ENCODE data around the gene PRCD. TPM values are rescaled to one million over a fixed set of nuclear protein-coding genes. Genes with fewer than 3 reads are reported as not detected.

The PRCD gene
- total and polyA plus RNA-seq, 4 donors = 1.2 to 8.6 TPM; not detected in 2

DNA sequence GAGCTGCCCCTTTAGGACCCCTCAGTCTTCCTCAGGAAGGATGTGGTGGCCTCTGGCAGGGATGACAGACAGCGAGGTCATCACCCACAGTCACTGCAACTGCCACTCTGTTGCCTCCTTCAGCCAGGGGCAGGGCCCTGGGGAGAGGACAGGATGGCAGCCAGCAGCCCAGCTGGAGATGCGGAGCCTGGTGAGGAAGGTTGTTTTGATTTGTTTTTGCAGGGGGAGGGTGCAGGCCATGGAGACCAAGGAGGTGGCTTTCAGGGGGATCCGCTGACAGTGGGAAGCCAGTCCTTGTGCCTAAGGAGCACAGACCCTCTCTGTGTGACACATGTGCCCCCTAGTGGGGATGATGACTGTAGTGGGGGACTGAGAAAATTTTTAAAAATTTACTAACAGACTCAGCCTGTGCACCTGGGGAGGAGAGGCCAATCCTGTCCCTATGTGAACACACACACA lies 7.4 kb downstream of the PRCD start:
- no peak for DNase-seq
- intact Hi-C loops (cut with DNase I) = loop anchor here in 1 of 2 donors (1.0 kb wide), 1 partner anchor 24 kb away; no protein-coding TSS in a partner anchor
- H3K27ac ChIP-seq (ENCODE audit: low read depth in 1 of 2, low read length in 2 of 2) = no peak overlapping the region
- H3K9me3 ChIP-seq (ENCODE audit: control insufficient read depth, low read length) = no peaks in the 10 kb centered on the region
- H3K27me3 ChIP-seq (ENCODE audit: control insufficient read depth in 1 of 2, insufficient read depth in 2 of 2, low read length in 1 of 2) = no peaks in the 10 kb centered on the region
- H3K4me3 ChIP-seq (ENCODE audit: low read length in 2 of 2) = no peak overlapping the region
- ATAC-seq (ENCODE audit: low FRiP score) = peak; percentile 69
- H3K4me1 ChIP-seq (ENCODE audit: control insufficient read depth in 1 of 2, insufficient read depth in 2 of 2, low read length in 2 of 2) = no peaks in the 10 kb centered on the region
- H3K36me3 ChIP-seq (ENCODE audit: control insufficient read depth in 1 of 2, insufficient read depth in 2 of 2, low read length in 1 of 2) = no peaks in the 10 kb centered on the region
- 38 to 40% methylated on average over 3 of the region's 3 CpGs for WGBS, 2 donors

DNA sequence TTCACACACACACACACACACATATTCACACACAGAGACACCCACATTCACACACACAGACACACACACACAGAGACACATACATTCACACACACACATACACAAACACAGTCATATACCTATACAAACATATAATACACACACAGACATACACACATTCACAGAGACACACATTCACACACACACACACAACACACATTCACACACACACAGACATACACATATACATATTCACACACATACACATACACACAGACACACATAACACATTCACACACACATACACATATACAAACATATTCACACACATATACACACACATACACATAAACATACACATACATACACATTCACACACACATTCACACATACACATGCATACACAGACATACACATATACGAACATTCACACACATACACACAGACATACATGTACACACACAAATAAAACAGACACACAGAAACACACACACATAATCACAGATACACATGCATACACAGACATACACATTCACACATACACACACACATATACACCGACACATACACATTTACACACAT lies 7.9 kb downstream of the PRCD start:
- 78 to 83% methylated on average over 2 of the region's 2 CpGs for WGBS, 2 donors
- no peak for DNase-seq
- Histone ChIP-seq H3K4me3 (ENCODE audit: low read length in 2 of 2) (no peak overlapping the region), H3K4me1 (ENCODE audit: control insufficient read depth in 1 of 2, insufficient read depth in 2 of 2, low read length in 2 of 2) (no peaks in the 10 kb centered on the region), H3K27me3 (ENCODE audit: control insufficient read depth in 1 of 2, insufficient read depth in 2 of 2, low read length in 1 of 2) (no peaks in the 10 kb centered on the region), H3K27ac (ENCODE audit: low read depth in 1 of 2, low read length in 2 of 2) (no peak overlapping the region), H3K9me3 (ENCODE audit: control insufficient read depth, low read length) (no peaks in the 10 kb centered on the region), H3K36me3 (ENCODE audit: control insufficient read depth in 1 of 2, insufficient read depth in 2 of 2, low read length in 1 of 2) (no peaks in the 10 kb centered on the region)
- ATAC-seq (ENCODE audit: low FRiP score) = no peak
- intact Hi-C loops (cut with DNase I) = loop anchor here in 1 of 2 donors (1.0 kb wide), 1 partner anchor 24 kb away; no protein-coding TSS in a partner anchor

DNA sequence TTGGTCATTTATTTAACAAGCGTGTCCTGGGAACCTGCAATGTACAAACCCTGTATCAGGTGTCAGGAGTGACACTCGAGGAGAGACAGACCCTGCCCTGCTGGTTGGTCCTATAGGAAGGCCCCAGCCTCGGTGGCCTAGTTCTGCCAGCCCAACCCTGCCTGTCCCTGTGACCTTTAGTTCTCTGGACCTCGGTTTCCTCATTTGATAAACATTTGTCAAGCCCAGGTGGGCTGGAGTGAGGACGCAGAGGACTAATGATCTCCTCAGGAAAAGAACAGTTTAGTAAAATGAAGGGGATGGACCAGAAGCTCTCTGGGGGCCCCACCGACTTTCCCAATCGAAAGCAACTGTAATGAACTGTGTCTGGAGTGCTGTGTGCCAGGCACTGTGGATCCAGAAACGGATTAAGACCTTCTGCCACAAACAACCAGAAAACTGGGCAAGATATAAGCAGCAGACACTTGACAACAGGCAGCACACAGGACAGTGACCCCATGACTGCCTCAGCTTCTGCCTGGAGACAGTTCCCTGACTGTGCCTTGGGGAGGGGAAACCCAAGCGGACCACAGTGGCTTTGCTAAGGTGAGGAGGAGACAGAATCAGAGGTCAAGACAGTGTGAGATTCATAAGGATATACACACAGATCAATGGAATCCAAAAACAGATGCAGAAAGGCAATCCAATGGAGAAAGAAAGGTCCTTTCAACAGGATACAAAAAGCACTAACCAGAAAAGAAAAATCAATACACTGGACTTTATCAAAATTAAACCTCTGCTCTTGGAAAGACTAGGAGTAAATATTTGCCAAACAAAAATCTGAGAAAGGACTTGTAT lies 8.8 kb downstream of the PRCD start:
- Histone ChIP-seq H3K27ac (ENCODE audit: low read depth in 1 of 2, low read length in 2 of 2) (no peak overlapping the region), H3K4me1 (ENCODE audit: control insufficient read depth in 1 of 2, insufficient read depth in 2 of 2, low read length in 2 of 2) (no peaks in the 10 kb centered on the region), H3K4me3 (ENCODE audit: low read length in 2 of 2) (no peak overlapping the region), H3K9me3 (ENCODE audit: control insufficient read depth, low read length) (no peaks in the 10 kb centered on the region), H3K36me3 (ENCODE audit: control insufficient read depth in 1 of 2, insufficient read depth in 2 of 2, low read length in 1 of 2) (no peaks in the 10 kb centered on the region), H3K27me3 (ENCODE audit: control insufficient read depth in 1 of 2, insufficient read depth in 2 of 2, low read length in 1 of 2) (no peaks in the 10 kb centered on the region)
- no peak for ATAC-seq (ENCODE audit: low FRiP score)
- intact Hi-C loops (cut with DNase I) = no loop called here
- WGBS, 2 donors = 71 to 72% methylated on average over 9 of the region's 9 CpGs
- no peak for DNase-seq

DNA sequence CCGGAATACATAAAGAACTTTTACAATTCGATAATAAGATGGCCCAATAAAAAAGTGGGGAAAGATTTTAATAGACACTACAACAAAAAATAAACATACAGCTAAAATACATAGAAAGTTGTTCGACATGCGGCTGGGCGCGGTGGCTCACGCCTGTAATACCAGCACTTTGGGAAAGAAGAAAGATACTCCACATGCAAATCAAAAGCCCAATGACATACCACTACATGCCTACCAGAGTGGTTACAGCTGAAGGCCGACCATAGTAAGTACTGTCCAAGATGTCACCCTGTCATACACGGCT lies 9.3 kb downstream of the PRCD start:
- H3K9me3 ChIP-seq (ENCODE audit: control insufficient read depth, low read length) = no peaks in the 10 kb centered on the region

DNA sequence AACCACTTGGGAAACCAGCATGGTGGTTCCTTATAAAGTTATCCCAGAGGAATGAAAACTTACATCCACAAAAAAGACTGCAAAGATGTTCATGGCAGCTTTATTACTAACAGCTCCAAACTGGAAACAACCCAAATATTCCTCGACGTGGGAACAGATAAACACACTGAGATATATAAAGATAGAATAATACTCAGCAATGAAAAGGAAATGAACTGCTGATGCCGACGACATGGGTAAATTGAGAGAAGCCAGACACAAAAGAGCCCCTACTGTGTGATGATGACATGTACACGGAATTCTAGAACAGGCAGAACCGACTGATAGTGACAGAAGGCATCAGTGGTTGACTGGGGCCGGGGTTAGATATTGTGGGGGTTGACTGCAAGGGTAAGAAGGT lies 9.7 kb downstream of the PRCD start:
- no peak for ATAC-seq (ENCODE audit: low FRiP score)
- no peaks in the 10 kb centered on the region for H3K9me3 ChIP-seq (ENCODE audit: control insufficient read depth, low read length)
- intact Hi-C loops (cut with DNase I) = no loop called here
- DNase-seq = no peak
- no peaks in the 10 kb centered on the region for H3K4me1 ChIP-seq (ENCODE audit: control insufficient read depth in 1 of 2, insufficient read depth in 2 of 2, low read length in 2 of 2)
- no peaks in the 10 kb centered on the region for H3K27me3 ChIP-seq (ENCODE audit: control insufficient read depth in 1 of 2, insufficient read depth in 2 of 2, low read length in 1 of 2)
- 53 to 59% methylated on average over 7 of the region's 7 CpGs for WGBS, 2 donors
- H3K36me3 ChIP-seq (ENCODE audit: control insufficient read depth in 1 of 2, insufficient read depth in 2 of 2, low read length in 1 of 2) = no peaks in the 10 kb centered on the region
- no peak overlapping the region for H3K27ac ChIP-seq (ENCODE audit: low read depth in 1 of 2, low read length in 2 of 2)
- H3K4me3 ChIP-seq (ENCODE audit: low read length in 2 of 2) = no peak overlapping the region

More for the DNA sequence above, 9.3 kb downstream of the PRCD start:
- intact Hi-C loops (cut with DNase I) = no loop called here
- DNase-seq = no peak
- no peak overlapping the region for H3K4me3 ChIP-seq (ENCODE audit: low read length in 2 of 2)
- no peaks in the 10 kb centered on the region for H3K36me3 ChIP-seq (ENCODE audit: control insufficient read depth in 1 of 2, insufficient read depth in 2 of 2, low read length in 1 of 2)
- H3K4me1 ChIP-seq (ENCODE audit: control insufficient read depth in 1 of 2, insufficient read depth in 2 of 2, low read length in 2 of 2) = no peaks in the 10 kb centered on the region
- no peak overlapping the region for H3K27ac ChIP-seq (ENCODE audit: low read depth in 1 of 2, low read length in 2 of 2)
- H3K27me3 ChIP-seq (ENCODE audit: control insufficient read depth in 1 of 2, insufficient read depth in 2 of 2, low read length in 1 of 2) = no peaks in the 10 kb centered on the region
- 84 to 89% methylated on average over 9 of the region's 9 CpGs for WGBS, 2 donors
- ATAC-seq (ENCODE audit: low FRiP score) = no peak

DNA sequence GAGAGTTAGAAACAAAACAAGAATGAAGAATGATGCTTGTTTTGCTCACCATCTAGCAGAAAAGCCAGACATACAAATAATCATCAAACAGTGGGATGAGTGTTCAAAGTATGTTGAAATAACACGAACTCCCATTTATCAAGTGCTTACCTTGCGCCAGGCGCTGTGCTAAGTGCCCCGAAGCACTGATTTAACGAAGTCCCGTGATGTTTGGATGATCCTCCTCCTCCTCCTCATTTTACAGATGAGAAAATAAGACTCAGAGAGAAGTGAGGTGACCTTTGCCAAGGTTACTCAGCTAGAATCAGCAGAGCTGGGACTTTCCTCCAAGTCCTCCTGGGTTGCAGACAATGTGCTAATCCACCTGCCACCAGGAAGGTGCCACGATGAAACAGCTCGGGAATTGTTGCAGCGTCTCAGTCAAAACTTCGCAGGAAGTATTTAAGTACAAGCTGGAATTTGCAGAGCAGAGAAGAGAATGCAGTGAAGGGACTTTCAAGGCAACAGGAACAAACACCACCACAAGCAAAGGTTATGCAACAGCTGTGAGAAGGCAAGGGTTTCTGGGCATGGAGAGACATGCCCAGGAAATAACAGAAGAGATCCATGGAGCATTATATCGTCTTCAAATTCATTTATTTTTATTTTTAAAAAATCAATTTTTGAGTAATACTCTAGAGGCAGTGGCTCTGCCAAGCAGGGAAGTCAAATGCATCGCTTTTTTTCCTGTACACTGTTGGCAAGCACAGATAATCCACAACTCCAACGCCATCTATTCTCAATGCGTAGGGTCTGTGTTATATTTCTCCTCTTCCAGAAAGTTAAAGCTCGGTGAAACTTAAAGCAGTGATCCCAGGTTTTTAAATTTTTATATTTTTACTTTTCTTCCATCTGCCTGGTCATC lies 11.1 kb downstream of the PRCD start:
- DNase-seq = no peak
- no peak for ATAC-seq (ENCODE audit: low FRiP score)
- Histone ChIP-seq H3K27ac (ENCODE audit: low read depth in 1 of 2, low read length in 2 of 2) (no peak overlapping the region), H3K9me3 (ENCODE audit: control insufficient read depth, low read length) (no peaks in the 10 kb centered on the region), H3K27me3 (ENCODE audit: control insufficient read depth in 1 of 2, insufficient read depth in 2 of 2, low read length in 1 of 2) (no peaks in the 10 kb centered on the region), H3K36me3 (ENCODE audit: control insufficient read depth in 1 of 2, insufficient read depth in 2 of 2, low read length in 1 of 2) (no peaks in the 10 kb centered on the region), H3K4me3 (ENCODE audit: low read length in 2 of 2) (no peak overlapping the region), H3K4me1 (ENCODE audit: control insufficient read depth in 1 of 2, insufficient read depth in 2 of 2, low read length in 2 of 2) (no peaks in the 10 kb centered on the region)
- 59 to 60% methylated on average over 15 of the region's 15 CpGs for WGBS, 2 donors
- intact Hi-C loops (cut with DNase I) = loop anchor here in 1 of 2 donors (10.0 kb wide), 1 partner anchor 164 kb away; the partner anchor contains the start of gene MXRA7

DNA sequence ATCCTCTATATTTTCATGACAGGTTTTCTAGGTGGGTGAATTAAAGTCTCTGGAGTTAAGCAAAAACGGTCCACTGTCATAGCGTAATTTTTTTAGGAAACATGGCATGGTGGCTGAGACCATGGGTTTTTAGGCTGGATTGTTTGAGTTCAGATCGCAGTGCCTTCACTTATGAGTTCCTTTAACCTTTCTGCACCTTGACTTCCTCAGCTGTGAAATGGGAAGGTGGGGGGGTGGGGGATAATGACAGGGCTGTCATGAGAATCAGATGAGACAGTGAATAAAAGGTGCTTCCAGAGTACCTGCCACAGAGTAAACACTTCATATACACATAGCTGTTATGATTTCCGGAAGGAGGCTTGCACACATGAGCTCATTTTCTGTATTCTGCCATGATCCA lies 11.8 kb downstream of the PRCD start:
- H3K27ac ChIP-seq (ENCODE audit: low read depth in 1 of 2, low read length in 2 of 2) = no peak overlapping the region
- 73 to 87% methylated on average over 4 of the region's 4 CpGs for WGBS, 2 donors

DNA sequence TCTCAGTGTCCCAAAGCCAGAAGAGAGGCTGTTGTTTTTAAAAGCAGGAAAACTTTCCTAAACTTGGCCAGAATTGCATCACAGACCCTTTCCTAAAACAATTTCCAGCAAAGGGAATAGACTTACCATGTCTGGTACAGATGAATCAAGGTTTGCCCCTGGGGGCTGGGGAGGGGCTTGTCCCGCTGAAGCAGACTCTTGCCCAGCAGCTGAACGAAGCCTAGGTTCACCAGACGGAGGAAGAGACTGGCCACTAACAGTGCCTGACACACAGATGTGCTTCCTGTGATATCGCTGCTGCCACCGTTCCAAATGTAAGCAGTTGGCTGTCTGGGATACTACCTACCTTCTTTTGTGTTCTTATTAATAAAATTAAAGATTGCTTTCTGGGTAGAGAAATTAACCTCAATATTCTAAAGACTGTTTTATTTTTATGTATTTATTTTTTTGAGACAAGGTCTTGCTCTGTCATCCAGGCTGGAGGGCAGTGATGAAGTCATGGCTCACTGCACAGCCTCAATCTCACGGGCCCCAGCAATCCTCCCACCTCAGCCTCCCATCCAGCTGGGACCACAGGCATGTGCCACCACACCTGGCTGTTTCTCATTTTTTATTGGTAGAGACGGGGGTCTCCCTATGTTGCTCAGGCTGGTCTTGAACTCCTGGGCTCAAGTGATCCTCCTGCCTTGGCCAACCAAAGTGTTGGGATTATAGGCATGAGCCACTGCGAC lies 13.5 kb downstream of the PRCD start:
- WGBS, 2 donors = 90 to 91% methylated on average over 8 of the region's 8 CpGs
- H3K27ac ChIP-seq (ENCODE audit: low read depth in 1 of 2, low read length in 2 of 2) = no peak overlapping the region
- no peak overlapping the region for H3K4me3 ChIP-seq (ENCODE audit: low read length in 2 of 2)
- DNase-seq = no peak
- intact Hi-C loops (cut with DNase I) = loop anchor here in 1 of 2 donors (10.0 kb wide), 1 partner anchor 161 kb away; the partner anchor contains the start of gene MXRA7
- ATAC-seq (ENCODE audit: low FRiP score) = no peak
- no peaks in the 10 kb centered on the region for H3K27me3 ChIP-seq (ENCODE audit: control insufficient read depth in 1 of 2, insufficient read depth in 2 of 2, low read length in 1 of 2)
- H3K36me3 ChIP-seq (ENCODE audit: control insufficient read depth in 1 of 2, insufficient read depth in 2 of 2, low read length in 1 of 2) = no peaks in the 10 kb centered on the region
- no peaks in the 10 kb centered on the region for H3K4me1 ChIP-seq (ENCODE audit: control insufficient read depth in 1 of 2, insufficient read depth in 2 of 2, low read length in 2 of 2)
- no peaks in the 10 kb centered on the region for H3K9me3 ChIP-seq (ENCODE audit: control insufficient read depth, low read length)

More for the DNA sequence above, 11.8 kb downstream of the PRCD start:
- Histone ChIP-seq H3K4me3 (ENCODE audit: low read length in 2 of 2) (no peak overlapping the region), H3K27me3 (ENCODE audit: control insufficient read depth in 1 of 2, insufficient read depth in 2 of 2, low read length in 1 of 2) (no peaks in the 10 kb centered on the region), H3K4me1 (ENCODE audit: control insufficient read depth in 1 of 2, insufficient read depth in 2 of 2, low read length in 2 of 2) (no peaks in the 10 kb centered on the region), H3K36me3 (ENCODE audit: control insufficient read depth in 1 of 2, insufficient read depth in 2 of 2, low read length in 1 of 2) (no peaks in the 10 kb centered on the region), H3K9me3 (ENCODE audit: control insufficient read depth, low read length) (no peaks in the 10 kb centered on the region)
- DNase-seq (no peak), ATAC-seq (ENCODE audit: low FRiP score) (no peak)
- intact Hi-C loops (cut with DNase I) = loop anchor here in 1 of 2 donors (10.0 kb wide), 1 partner anchor 163 kb away; the partner anchor contains the start of gene MXRA7

All from aorta (tissue), 5 donors.